Endothelial cell of umbilical vein (primary cell): ENCODE results near the gene PLAAT3. TPM values are rescaled to one million over a fixed set of nuclear protein-coding genes. Genes with fewer than 3 reads are reported as not detected.

Source experiments
- BruUV-seq: library from RNA; stranded (reverse); fragments of 400-500 nt; replicated peaks from 2 replicates; lab custom pipeline; 2021; lab: Mats Ljungman, UMichigan
- CTCF ChIA-PET: fragments of 300-600, 350-600 bp; sonication (Branson Sonifier 250); formaldehyde crosslinking; loops from one replicate; lab custom pipeline; 2021; ENCODE audit warnings: antibody characterized with exemption, inconsistent platforms; lab: Charles Lee
- POLR2A ChIA-PET: fragments of 300-600, 350-600 bp; sonication (Branson Sonifier 250); formaldehyde crosslinking; loops from one replicate; lab custom pipeline; 2021; ENCODE audit warnings: antibody characterized with exemption, inconsistent platforms; lab: Charles Lee
- DNase-seq: peaks from one replicate; pipeline ENCODE4 v3.0.0-alpha.2; 2011; ENCODE audit warnings: low read depth, low spot score
- FAIRE-seq: peaks from 2 replicates; lab custom pipeline; 2011; peaks lifted over from hg19 to GRCh38; lab: Jason Lieb, UNC
- H2AFZ ChIP-seq: 2 replicates; pipeline ENCODE4 v1.6.0; 2012; ENCODE audit warnings: low read depth, low read length, control low read depth, inconsistent platforms
- H3K27ac ChIP-seq: 2 replicates; pipeline ENCODE4 v1.5.1; 2011; ENCODE audit warnings: low read depth, mild to moderate bottlenecking, control low read depth, low read length, moderate library complexity; ENCODE audit not compliant: insufficient read depth
- H3K27me3 ChIP-seq, 2 experiments: 2 replicates each; pipeline versions ENCODE4 v1.6.0 to v1.6.1; 2011; ENCODE audit warnings: low read length in 2 of 2, mixed read lengths in 1 of 2; ENCODE audit not compliant: control insufficient read depth in 2 of 2, insufficient read depth in 2 of 2
- H3K36me3 ChIP-seq, 2 experiments: 2 replicates in 1 of 2; 3 replicates in 1 of 2; pipeline ENCODE4 v1.5.1; 2011; ENCODE audit warnings: low read length in 2 of 2, mild to moderate bottlenecking in 1 of 2, moderate library complexity in 1 of 2; ENCODE audit not compliant: control insufficient read depth in 2 of 2, insufficient read depth in 2 of 2; ENCODE audit errors: extremely low read depth in 1 of 2
- H3K4me1 ChIP-seq: 3 replicates; pipeline ENCODE4 v1.5.1; 2011; ENCODE audit warnings: mild to moderate bottlenecking, low read length; ENCODE audit not compliant: control insufficient read depth, insufficient read depth; ENCODE audit errors: extremely low read depth
- H3K4me2 ChIP-seq: 2 replicates; pipeline ENCODE4 v1.6.1; 2011; ENCODE audit warnings: low read length, control low read depth, mixed read lengths; ENCODE audit not compliant: insufficient read depth
- H3K4me3 ChIP-seq, 3 experiments: fragments of 200-600 bp in 1 of 3; sonication (generic), shearing (Covaris generic) in 1 of 3; replicated peaks in 1 of 3; 2 replicates each; pipeline ENCODE4 v1.5.1; 2011 to 2016; ENCODE audit warnings: control low read depth in 3 of 3, low read length in 3 of 3, mild to moderate bottlenecking in 2 of 3, inconsistent platforms in 1 of 3, low read depth in 1 of 3, moderate library complexity in 1 of 3; ENCODE audit not compliant: insufficient read depth in 1 of 3
- H3K79me2 ChIP-seq: 2 replicates; pipeline ENCODE4 v1.6.0; 2012; ENCODE audit warnings: low read length, inconsistent platforms; ENCODE audit not compliant: control insufficient read depth, insufficient read depth
- H3K9ac ChIP-seq: replicated peaks from 2 replicates; pipeline ENCODE3; 2011; ENCODE audit warnings: low read length, control low read depth; ENCODE audit not compliant: insufficient read depth; ENCODE audit errors: extremely low read depth
- H3K9me1 ChIP-seq: replicated peaks from 3 replicates; pipeline ENCODE4 v1.6.0; 2011; ENCODE audit warnings: mild to moderate bottlenecking, low read length; ENCODE audit not compliant: control insufficient read depth, insufficient read depth; ENCODE audit errors: extremely low read depth
- H3K9me3 ChIP-seq: replicated peaks from 2 replicates; pipeline ENCODE4 v1.5.1; 2012; ENCODE audit warnings: low read length, inconsistent platforms; ENCODE audit not compliant: control insufficient read depth, insufficient read depth
- H4K20me1 ChIP-seq: replicated peaks from 2 replicates; pipeline ENCODE3; 2011; ENCODE audit warnings: mild to moderate bottlenecking, low read length; ENCODE audit not compliant: control insufficient read depth, insufficient read depth; ENCODE audit errors: extremely low read depth
- EZH2 ChIP-seq: IDR thresholded peaks from 2 replicates; pipeline ENCODE4 v1.6.1; 2012; ENCODE audit warnings: borderline replicate concordance, low read depth, mild to moderate bottlenecking, moderate library complexity, low read length, inconsistent platforms; ENCODE audit not compliant: severe bottlenecking
- GATA2 ChIP-seq: IDR thresholded peaks from 2 replicates; pipeline ENCODE4 v1.7.0; 2011; ENCODE audit warnings: low read depth, mild to moderate bottlenecking, moderate library complexity, mixed read lengths, low read length; ENCODE audit not compliant: insufficient read length, insufficient read depth
- JUN ChIP-seq: IDR thresholded peaks from 2 replicates; pipeline ENCODE4 v1.6.1; 2011; ENCODE audit warnings: borderline replicate concordance, low read depth; ENCODE audit not compliant: insufficient read length, insufficient read depth
- MYC ChIP-seq: IDR thresholded peaks from one replicate; pipeline ENCODE4 v1.6.1; 2011; ENCODE audit warnings: mild to moderate bottlenecking, low read depth, low read length
- POLR2AphosphoS5 ChIP-seq: IDR thresholded peaks from 2 replicates; pipeline ENCODE4 v1.6.1; 2012; ENCODE audit warnings: low read depth, mild to moderate bottlenecking, control low read depth, low read length, moderate library complexity; ENCODE audit not compliant: insufficient read depth
- dilution Hi-C: fragments of 300-500 bp; cut with MboI; formaldehyde crosslinking; loops from one replicate; pipeline ENCODE4 v1.15.0; 2019; ENCODE audit warnings: low sequenced_read_pairs; ENCODE audit not compliant: extremely low pct_ligation_motif_present
- intact Hi-C: fragments of 100-400 bp; cut with micrococcal nuclease; formaldehyde crosslinking; loops from one replicate; pipeline ENCODE4 v1.10.0; 2022
- polyA plus RNA-seq, 4 experiments: library from polyadenylated mRNA; depleted of rRNA in 3 of 4; stranded (reverse) in 3 of 4; unstranded in 1 of 4; fragments of >200 nt; gene quantifications; 2 replicates each; pipeline versions ENCODE4 v1.2.1 to v1.2.3, GENCODE V29; 2011 to 2012; ENCODE audit warnings: missing spikeins in 1 of 4
- total RNA-seq: library from RNA; stranded (reverse); gene quantifications from 2 replicates; pipeline ENCODE4 v1.2.3, GENCODE V29; 2021
- TF ChIP-seq, protein P1 (sequence below): IDR thresholded peaks from 2 replicates; pipeline ENCODE4 v1.6.1; 2011; ENCODE audit not compliant: insufficient read depth, insufficient read length

The PLAAT3 gene
- total and polyA plus RNA-seq, 2 donors (not counting 3 experiments of a cell fraction or from before 2014, with no cell fraction given) = 22.8 to 40.2 TPM

- ChIA-PET CTCF (interaction anchor here (1.0 to 2.3 kb wide), 6 partner anchors 13 to 201 kb away, joined by 3 to 8 read pairs (median 5); no protein-coding TSS in a partner anchor), POLR2A (no interaction called here)
- no peaks in the 10 kb centered on the region for H3K9me3 ChIP-seq
- H2AFZ ChIP-seq = peak overlapping the region; percentile 79
- H3K9me1 ChIP-seq = no peaks in the 10 kb centered on the region
- no peaks in the 10 kb centered on the region for H4K20me1 ChIP-seq
- peak overlapping the region in 1 of 3 experiments; percentile 4 for H3K4me3 ChIP-seq
- dilution Hi-C loops (no loop called here), intact Hi-C loops (no loop called here)
- TF ChIP-seq EZH2 (no peak), GATA2 (no peak), JUN (no peak), POLR2AphosphoS5 (no peak), MYC (no peak)
- TF ChIP-seq, protein P1, sequence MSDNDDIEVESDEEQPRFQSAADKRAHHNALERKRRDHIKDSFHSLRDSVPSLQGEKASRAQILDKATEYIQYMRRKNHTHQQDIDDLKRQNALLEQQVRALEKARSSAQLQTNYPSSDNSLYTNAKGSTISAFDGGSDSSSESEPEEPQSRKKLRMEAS = no peak
- peak; percentile 8 for DNase-seq
- no peak overlapping the region for H3K4me2 ChIP-seq
- peaks cover 3 to 4% of the 10 kb centered on the region in 2 experiments for H3K27me3 ChIP-seq
- H3K9ac ChIP-seq = no peak overlapping the region
- no peaks in the 10 kb centered on the region for H3K79me2 ChIP-seq
- H3K4me1 ChIP-seq = peaks cover 8% of the 10 kb centered on the region
- no peak overlapping the region for H3K27ac ChIP-seq
- FAIRE-seq = no peak
- BruUV-seq = no TSS peak
- no peaks in the 10 kb centered on the region for H3K36me3 ChIP-seq
Measured at GRCh38 chr11:63537293-63538101, 76.7 kb downstream of the PLAAT3 start.
